Activated naive CD8-positive, alpha-beta T cell treated with anti-CD3 and anti-CD28 coated beads, Interleukin-2, amount 50 U/mL, for 16 hours (primary cell): Measurements from ENCODE around the gene HEYL.
"Not testable (repeated sequence)": the region's sequence is repeated elsewhere in the genome, so short reads cannot be mapped to it uniquely, and the experiment has no call there.

Source experiments
- DNase-seq: peaks from one replicate; pipeline ENCODE4 v3.0.0-alpha.2; 2020; ENCODE audit warnings: low read depth, low spot score

Gene HEYL

DNA sequence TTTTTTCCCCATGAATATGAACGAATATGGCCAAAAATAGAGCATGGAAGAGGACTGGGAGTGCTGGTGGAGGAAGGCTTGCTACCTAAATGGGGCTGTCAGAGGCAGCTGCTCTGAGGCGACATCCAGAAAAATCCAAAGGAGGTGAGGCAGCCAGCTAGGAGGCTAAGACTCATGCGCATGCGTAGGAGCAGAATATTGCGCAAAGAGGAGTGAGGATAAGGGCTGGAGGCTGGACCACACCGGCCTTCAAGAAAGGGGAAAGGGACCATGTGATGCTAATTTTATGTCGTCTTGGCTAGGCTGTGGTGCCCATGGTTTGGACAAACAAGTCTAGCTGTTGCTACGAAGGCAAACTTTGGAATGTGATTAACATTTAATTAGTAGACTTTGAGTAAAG is 30.5 kb downstream of the HEYL start:
- DNase-seq: no peak

DNA sequence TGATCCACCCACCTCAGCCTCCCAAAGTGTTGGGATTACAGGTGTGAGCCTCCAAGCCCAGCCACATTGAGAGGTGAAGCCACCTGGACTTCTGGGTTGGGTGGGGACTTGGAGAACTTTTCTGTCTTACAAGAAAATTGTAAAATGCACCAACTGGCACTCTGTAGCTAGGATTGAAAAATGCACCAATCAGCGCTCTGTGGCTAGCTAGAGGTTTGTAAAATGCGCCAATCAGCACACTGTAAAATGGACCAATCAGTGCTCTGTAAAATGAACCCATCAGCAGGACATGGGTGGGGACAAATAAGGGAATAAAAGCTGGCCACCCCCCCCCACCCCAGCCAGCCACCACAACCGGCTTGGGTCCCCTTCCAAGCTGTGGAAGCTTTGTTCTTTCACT is 35.8 kb downstream of the HEYL start:
- not testable (repeated sequence) for DNase-seq

DNA sequence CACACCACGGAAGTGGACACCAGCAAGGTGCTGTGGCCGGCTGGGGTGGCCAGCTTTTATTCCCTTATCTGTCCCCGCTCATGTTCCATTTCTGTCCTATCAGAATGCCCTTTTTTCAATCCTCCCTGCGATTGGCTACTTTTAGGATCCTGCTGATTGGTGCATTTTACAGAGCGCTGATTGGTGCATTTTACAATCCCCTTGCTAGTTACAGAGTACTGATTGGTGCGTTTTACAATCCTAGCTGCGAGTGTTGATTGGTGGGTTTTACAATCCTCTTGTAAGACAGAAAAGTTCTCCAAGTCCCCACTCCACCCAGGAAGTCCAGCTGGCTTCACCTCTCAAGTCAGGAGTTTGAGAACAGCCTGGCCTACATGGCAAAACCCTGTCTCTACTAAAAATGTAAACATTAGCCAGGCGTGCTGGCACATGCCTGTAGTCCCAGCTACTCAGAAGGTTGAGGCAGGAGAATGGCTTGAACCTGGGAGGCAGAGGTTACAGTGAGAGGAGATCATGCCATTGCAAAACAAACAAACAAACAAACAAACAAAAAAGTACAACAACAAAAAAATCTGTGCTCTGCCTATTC is 37.7 kb downstream of the HEYL start:
- DNase-seq: not testable (repeated sequence)

DNA sequence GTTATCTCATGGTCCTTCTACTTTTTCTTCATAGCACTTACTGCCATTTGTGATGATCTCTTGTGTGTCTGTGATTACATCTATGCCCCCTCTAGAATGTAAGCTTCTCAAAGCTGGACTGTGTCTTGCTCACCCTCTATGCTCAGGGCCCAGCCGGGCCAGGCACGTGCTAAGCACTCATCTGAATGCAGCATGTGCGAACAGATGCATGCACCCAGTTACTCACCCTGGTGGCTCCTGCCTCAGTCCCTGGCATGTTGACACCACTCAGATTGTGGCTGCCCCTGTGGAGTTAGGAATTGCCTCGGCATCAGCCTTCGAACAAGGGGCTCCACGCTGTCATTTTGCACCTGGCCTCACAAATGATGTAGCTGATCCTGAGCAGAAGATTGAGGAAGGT is 43.3 kb downstream of the HEYL start:
- DNase-seq: no peak

DNA sequence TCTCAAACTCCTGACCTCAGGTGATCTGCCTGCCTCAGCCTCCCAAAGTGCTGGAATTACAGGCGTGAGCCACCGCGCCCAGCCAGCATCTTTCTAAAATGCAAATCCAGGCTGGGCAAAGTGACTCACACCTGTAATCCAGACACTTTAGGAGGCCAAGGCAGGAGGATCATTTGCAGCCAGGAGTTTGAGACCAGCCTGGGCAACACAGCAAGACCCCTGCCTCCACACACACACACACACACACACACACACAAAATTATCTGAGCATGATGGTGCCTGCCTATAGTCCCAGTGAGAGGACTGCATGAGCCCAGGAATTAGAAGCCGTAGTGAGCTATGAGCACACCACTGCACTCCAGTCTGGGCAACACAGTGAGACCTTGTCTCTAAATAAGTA is 46.1 kb downstream of the HEYL start:
- DNase-seq: no peak

DNA sequence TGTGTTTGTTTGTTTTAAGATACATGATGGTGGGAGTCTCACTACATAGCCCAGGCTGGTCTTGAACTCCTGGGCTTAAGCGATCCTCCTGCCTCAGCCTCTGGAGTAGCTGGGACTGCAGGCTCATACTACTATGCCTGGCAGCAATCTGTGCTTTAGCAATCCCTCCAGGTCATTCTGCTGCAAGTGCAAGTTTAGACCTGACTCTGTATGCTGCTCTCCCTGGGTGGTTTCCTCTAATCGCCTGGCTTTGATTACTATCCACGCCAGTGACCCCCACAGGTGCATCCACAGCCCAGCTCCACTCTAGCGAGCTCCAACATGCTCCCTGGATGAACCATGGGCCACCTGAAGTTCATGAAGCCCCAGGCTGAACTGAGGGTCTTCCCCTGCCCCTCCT is 47.4 kb downstream of the HEYL start:
- DNase-seq: no peak

DNA sequence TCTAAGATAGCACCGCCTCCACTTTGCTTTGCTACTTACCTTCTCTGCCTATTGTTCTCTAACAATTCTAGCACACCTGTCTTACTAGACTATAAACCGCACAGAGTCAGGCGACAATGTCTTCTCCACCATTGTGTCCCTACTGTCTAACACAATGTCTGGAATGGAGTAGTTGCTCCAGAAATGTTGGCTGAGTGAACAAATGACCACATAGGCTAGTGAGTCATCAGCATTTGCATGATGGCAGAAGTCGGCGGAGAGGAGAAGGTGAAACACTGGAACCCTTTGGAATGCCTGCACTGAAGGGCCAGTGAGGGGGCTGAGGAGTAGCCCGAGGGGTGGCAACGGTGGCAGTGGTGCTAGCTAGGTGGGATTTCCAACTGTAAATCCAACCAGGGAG is 48.9 kb downstream of the HEYL start:
- DNase-seq: no peak

DNA sequence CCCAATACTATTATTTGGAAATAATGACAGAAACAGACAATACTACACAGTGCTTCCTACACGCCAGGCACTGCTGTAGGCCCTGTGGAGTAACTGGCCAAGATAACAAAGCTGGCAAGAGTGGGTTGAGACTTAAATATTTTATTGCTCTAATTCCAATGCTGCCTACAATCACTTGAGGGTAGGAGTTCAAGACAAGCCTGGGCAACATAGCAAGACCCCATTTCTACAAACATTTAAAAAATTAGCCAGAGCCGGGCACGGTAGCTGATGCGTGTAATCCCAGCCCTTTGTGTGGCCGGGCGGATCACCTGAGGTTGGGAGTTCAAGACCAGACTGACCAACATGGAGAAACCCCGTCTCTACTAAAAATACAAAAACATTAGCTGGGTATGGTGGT is 53.5 kb downstream of the HEYL start:
- DNase-seq: no peak

DNA sequence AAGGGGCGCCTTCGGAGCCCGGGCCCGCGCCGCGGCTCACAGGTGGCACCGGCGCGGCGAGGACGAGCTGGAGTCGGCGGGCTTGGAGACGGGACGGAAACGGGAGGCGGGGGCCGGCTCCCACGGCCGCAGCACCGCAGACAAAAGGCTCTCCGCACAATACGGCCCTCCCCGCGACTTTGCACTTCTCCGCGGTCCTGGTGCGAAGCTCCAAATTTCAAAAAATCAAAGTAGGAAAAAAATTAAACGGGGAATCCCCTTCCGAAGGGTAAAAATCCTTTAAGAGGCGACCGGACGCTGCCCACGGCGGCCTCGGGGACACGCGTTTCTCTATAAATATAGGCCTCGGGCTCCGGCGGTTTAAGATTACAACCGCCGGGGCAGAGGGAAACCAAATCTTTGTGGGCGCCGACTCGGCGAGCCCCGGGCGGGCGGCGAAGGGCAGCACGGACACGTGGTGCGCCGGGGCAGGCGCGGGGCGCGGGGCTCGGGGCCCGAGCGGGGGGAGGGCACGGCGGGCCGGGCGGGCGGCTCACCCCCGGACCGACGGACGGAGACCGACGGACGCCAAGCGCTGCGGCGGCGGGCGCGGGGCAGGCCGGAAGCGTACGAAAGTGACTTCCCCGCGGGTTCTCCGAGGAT is 63.3 kb downstream of the HEYL start:
- no peak for DNase-seq

DNA sequence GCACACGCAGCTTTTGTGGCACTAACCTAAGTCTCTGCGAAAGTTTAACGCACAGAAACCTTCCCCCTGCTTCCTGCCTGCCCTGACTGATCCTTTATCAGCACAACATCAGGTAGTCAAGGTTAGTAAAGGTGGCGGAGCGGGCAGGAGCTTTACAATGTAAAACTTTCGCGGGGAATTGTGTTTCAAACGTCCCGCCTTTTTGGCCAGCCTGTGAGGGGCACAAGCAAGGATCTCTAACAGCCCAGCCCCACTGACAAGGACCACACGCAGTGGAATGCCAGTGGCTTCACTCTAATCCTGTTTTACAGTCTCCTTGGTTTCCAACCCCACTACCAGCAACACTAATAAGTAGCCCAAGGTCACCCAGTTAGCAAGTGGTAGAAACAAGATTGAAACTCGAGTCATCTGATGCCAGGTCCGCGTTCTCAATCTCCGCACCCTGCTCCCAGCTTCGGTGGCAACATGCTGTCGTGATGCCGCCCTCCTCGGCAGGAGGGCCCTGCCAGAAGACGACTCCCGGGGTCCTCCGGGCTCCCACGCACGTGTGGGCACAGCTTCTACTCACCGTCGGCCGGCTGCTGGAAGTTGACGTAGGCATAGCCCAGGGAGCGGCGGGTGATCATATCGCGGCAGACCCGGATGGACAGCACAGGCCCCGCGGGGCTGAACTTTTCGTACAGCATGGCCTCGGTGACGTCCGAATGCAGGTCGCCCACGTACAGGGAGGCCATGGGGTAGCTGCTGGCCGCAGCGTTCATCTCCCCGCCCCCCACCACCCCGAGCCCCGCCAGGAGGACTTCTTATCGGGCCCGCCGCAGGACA is 64.0 kb downstream of the HEYL start:
- no peak for DNase-seq

DNA sequence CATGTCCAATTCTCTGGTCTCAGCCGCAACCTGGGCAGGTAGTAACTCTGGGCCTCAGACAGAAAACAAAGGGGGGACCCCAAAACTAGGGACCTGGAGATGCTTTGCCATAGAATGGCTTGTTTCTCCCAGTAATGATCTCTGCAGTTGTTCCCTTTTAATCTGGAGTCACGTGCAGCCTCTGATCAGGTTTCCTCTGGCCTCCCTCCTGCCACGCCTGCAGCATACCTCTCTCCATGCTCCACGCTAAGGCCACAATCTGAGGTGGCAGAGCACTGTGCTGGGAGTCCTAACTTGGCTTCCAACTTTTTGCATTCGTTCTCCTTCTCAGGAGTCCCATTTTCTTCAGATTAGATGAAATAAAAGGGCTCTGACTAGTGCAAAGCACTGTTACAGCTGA is 64.8 kb downstream of the HEYL start:
- DNase-seq: no peak
